Trophoblast cell (in vitro differentiated cells and primary cell): Measurements from ENCODE around the gene VPS13D.

Source experiments
- DNase-seq, 2 donors: peaks; one replicate each; pipeline ENCODE4 v3.0.0-alpha.2; 2016
- H2AFZ ChIP-seq: 2 replicates; pipeline ENCODE4 v1.6.1; 2013; ENCODE audit warnings: low read length, moderate library complexity, mild to moderate bottlenecking; ENCODE audit not compliant: insufficient read depth, poor library complexity
- H2AK5ac ChIP-seq: 2 replicates; pipeline ENCODE4 v1.6.1; 2013; ENCODE audit warnings: mild to moderate bottlenecking, low read length
- H2BK120ac ChIP-seq: 2 replicates; pipeline ENCODE4 v1.6.1; 2013; ENCODE audit warnings: low read length, mild to moderate bottlenecking, moderate library complexity; ENCODE audit not compliant: insufficient read depth, poor library complexity
- H2BK12ac ChIP-seq: 2 replicates; pipeline ENCODE4 v1.6.1; 2013; ENCODE audit warnings: mild to moderate bottlenecking, low read length, moderate library complexity
- H2BK5ac ChIP-seq: 2 replicates; pipeline ENCODE4 v1.6.1; 2013; ENCODE audit warnings: low read length, low read depth, moderate library complexity, mild to moderate bottlenecking; ENCODE audit not compliant: poor library complexity
- H3K14ac ChIP-seq: 2 replicates; pipeline ENCODE4 v1.6.1; 2013; ENCODE audit warnings: mild to moderate bottlenecking, low read length
- H3K18ac ChIP-seq: 2 replicates; pipeline ENCODE4 v1.6.1; 2013; ENCODE audit warnings: mild to moderate bottlenecking, low read length
- H3K23ac ChIP-seq: 2 replicates; pipeline ENCODE4 v1.6.1; 2013; ENCODE audit warnings: low read length
- H3K27ac ChIP-seq: 2 replicates; pipeline ENCODE4 v1.5.1; 2013; ENCODE audit warnings: low read depth, mild to moderate bottlenecking, inconsistent platforms, low read length, moderate library complexity
- H3K27me3 ChIP-seq: 2 replicates; pipeline ENCODE4 v1.6.1; 2013; ENCODE audit warnings: inconsistent platforms, mild to moderate bottlenecking, low read length, moderate library complexity; ENCODE audit not compliant: insufficient read depth
- H3K36me3 ChIP-seq, 2 experiments: 1 replicate in 1 of 2; 2 replicates in 1 of 2; pipeline ENCODE4 v1.6.1; 2013; ENCODE audit warnings: low read length in 2 of 2, mild to moderate bottlenecking in 2 of 2, moderate library complexity in 1 of 2; ENCODE audit not compliant: insufficient read depth in 2 of 2, control insufficient read depth in 1 of 2
- H3K4ac ChIP-seq: 2 replicates; pipeline ENCODE4 v1.6.1; 2013; ENCODE audit warnings: low read depth, mild to moderate bottlenecking, low read length, moderate library complexity
- H3K4me1 ChIP-seq, 2 experiments: 1 replicate in 1 of 2; 2 replicates in 1 of 2; pipeline ENCODE4 v1.6.1; 2013; ENCODE audit warnings: low read length in 2 of 2, mild to moderate bottlenecking in 2 of 2, moderate library complexity in 1 of 2; ENCODE audit not compliant: insufficient read depth in 2 of 2, control insufficient read depth in 1 of 2
- H3K4me2 ChIP-seq: 2 replicates; pipeline ENCODE4 v1.6.1; 2013; ENCODE audit warnings: inconsistent platforms, mild to moderate bottlenecking, low read length, moderate library complexity
- H3K4me3 ChIP-seq: 2 replicates; pipeline ENCODE4 v1.5.1; 2013; ENCODE audit warnings: mild to moderate bottlenecking, low read depth, low read length, inconsistent platforms
- H3K79me1 ChIP-seq: one replicate; pipeline ENCODE4 v1.6.1; 2013; ENCODE audit warnings: low read length
- H3K79me2 ChIP-seq: 2 replicates; pipeline ENCODE4 v1.6.1; 2013; ENCODE audit warnings: low read length, mild to moderate bottlenecking; ENCODE audit not compliant: control insufficient read depth, insufficient read depth, poor library complexity
- H3K9ac ChIP-seq: 2 replicates; pipeline ENCODE4 v1.6.1; 2013; ENCODE audit warnings: mild to moderate bottlenecking, low read length
- H3K9me3 ChIP-seq: 2 replicates; pipeline ENCODE4 v1.6.1; 2013; ENCODE audit warnings: low read depth, mild to moderate bottlenecking, control low read depth, inconsistent platforms, low read length; ENCODE audit not compliant: insufficient read depth
- H4K12ac ChIP-seq: 2 replicates; pipeline ENCODE4 v1.6.1; 2013; ENCODE audit warnings: low read depth, mild to moderate bottlenecking, low read length, moderate library complexity
- H4K8ac ChIP-seq: 2 replicates; pipeline ENCODE4 v1.6.1; 2013; ENCODE audit warnings: low read depth, mild to moderate bottlenecking, low read length, moderate library complexity
- H4K91ac ChIP-seq: one replicate; pipeline ENCODE4 v1.6.1; 2013; ENCODE audit warnings: low read depth, mild to moderate bottlenecking, low read length, moderate library complexity
- WGBS: extraction: QIAGEN DNeasy Blood & Tissue Kit; methylation state at CpG from one replicate; pipeline ENCODE4 v1.1.7; 2013; ENCODE audit warnings: missing lambda C conversion rate; ENCODE audit not compliant: insufficient read length, insufficient coverage; ENCODE audit errors: extremely low coverage; 5-methylcytosine and 5-hydroxymethylcytosine counted together

Gene VPS13D

DNA sequence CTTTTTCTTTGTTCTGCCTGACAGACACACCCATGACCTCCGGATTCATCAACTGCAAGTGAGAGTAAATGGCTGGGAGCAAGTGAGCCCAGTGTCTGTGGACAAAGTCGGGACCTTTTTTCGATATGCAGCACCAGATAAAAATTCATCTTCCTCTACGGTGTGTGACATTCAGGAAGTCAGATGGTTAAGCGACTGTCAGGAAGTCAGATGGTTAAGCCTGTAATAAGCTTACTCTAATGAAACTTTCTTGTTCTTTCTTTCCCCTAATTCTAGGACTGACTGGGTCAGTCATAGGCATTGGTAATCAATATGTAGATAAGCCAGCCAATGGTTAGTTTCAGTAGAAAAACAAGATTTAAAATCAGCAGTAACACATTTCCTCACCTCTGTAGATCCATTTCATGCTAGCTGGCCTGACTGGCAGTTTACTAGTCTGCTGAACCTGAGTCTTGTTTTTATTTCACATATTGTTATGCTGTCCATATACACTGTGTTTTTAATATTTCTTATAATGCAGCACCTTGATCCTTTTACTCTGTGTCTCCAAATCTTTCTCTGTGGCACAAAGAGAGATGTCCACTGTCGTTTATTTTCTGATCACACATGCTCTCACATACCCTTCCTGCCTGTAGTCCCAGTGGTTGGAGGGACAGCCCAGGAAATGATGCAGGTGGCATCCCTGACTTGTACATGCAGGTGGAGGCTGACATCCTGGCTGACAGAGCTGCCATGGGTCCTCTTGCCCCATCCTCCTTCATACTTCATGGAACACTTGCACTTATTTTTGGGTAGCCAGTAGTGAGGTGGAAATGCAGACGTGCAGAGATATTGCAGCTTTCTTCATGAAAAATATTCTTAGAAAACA is 115.8 kb downstream of the VPS13D start:
- DNase-seq: no peak
- H3K9me3 ChIP-seq: no peaks in the 10 kb centered on the region
- no peak overlapping the region for H3K18ac ChIP-seq
- no peak overlapping the region for H2BK5ac ChIP-seq
- no peaks in the 10 kb centered on the region for H3K79me2 ChIP-seq
- WGBS: no CpG with 5 or more reads among the region's 7 CpGs
- no peak overlapping the region for H2BK12ac ChIP-seq
- peak overlapping the region; percentile 58 for H3K9ac ChIP-seq
- no peak overlapping the region for H4K91ac ChIP-seq
- H3K36me3 ChIP-seq: peaks cover 14 to 19% of the 10 kb centered on the region in 2 experiments
- H3K4me2 ChIP-seq: no peak overlapping the region
- no peaks in the 10 kb centered on the region for H3K4me1 ChIP-seq
- no peak overlapping the region for H2AFZ ChIP-seq
- no peak overlapping the region for H4K8ac ChIP-seq
- no peak overlapping the region for H2BK120ac ChIP-seq
- no peak overlapping the region for H3K27ac ChIP-seq
- no peak overlapping the region for H4K12ac ChIP-seq
- H3K27me3 ChIP-seq: no peaks in the 10 kb centered on the region
- H3K4me3 ChIP-seq: no peak overlapping the region
- H3K14ac ChIP-seq: no peak overlapping the region
- no peak overlapping the region for H2AK5ac ChIP-seq
- H3K4ac ChIP-seq: no peak overlapping the region
- peak overlapping the region; percentile 92 for H3K23ac ChIP-seq
- H3K79me1 ChIP-seq: no peaks in the 10 kb centered on the region

GRCh38 chr1:12346483-12347151 is 116.8 kb downstream of the VPS13D start:
- Histone ChIP-seq H3K9ac (no peak overlapping the region), H2BK5ac (no peak overlapping the region), H2BK12ac (no peak overlapping the region), H3K23ac (no peak overlapping the region), H2AK5ac (no peak overlapping the region), H4K8ac (no peak overlapping the region), H3K36me3 (peaks cover 13 to 17% of the 10 kb centered on the region in 2 experiments), H3K18ac (no peak overlapping the region), H4K12ac (no peak overlapping the region), H2BK120ac (no peak overlapping the region), H3K79me1 (no peaks in the 10 kb centered on the region), H3K4me3 (no peak overlapping the region), H3K4me2 (no peak overlapping the region), H2AFZ (no peak overlapping the region), H3K27me3 (no peaks in the 10 kb centered on the region), H3K4me1 (no peaks in the 10 kb centered on the region), H3K4ac (no peak overlapping the region), H3K79me2 (no peaks in the 10 kb centered on the region), H4K91ac (no peak overlapping the region), H3K9me3 (no peaks in the 10 kb centered on the region), H3K14ac (no peak overlapping the region), H3K27ac (no peak overlapping the region)
- no peak for DNase-seq
- WGBS: no CpG with 5 or more reads among the region's 5 CpGs

GRCh38 chr1:12348113-12348512 is 118.3 kb downstream of the VPS13D start:
- Histone ChIP-seq H3K18ac (no peak overlapping the region), H3K4me1 (no peaks in the 10 kb centered on the region), H4K12ac (no peak overlapping the region), H2AFZ (no peak overlapping the region), H3K9ac (no peak overlapping the region), H4K91ac (no peak overlapping the region), H2AK5ac (no peak overlapping the region), H3K36me3 (peaks cover 11 to 17% of the 10 kb centered on the region in 2 experiments), H3K23ac (no peak overlapping the region), H3K9me3 (no peaks in the 10 kb centered on the region), H3K14ac (no peak overlapping the region), H3K27me3 (no peaks in the 10 kb centered on the region), H4K8ac (no peak overlapping the region), H2BK120ac (no peak overlapping the region), H3K79me1 (no peaks in the 10 kb centered on the region), H3K4me3 (no peak overlapping the region), H3K4ac (no peak overlapping the region), H3K27ac (no peak overlapping the region), H2BK12ac (no peak overlapping the region), H2BK5ac (no peak overlapping the region), H3K4me2 (no peak overlapping the region), H3K79me2 (no peaks in the 10 kb centered on the region)
- WGBS: no CpG with 5 or more reads among the region's 1 CpG
- no peak for DNase-seq

DNA sequence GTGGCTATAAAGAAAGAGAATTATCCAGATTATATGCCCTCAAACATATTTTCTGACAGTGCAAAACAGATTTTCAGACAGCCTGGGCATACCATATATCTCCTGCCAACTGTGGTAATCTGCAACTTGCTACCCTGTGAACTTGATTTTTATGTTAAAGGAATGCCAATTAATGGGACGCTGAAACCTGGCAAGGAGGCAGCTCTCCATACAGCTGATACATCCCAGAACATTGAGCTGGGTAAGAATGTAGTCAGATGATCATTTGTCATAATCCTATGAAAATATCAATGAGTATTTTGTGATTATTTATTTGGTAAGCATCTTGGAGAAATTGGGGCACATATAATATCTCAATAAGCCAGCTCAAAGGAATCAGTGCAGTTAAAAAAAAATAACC is 124.2 kb downstream of the VPS13D start:
- H2AK5ac ChIP-seq: no peak overlapping the region
- H3K27me3 ChIP-seq: no peaks in the 10 kb centered on the region
- no peaks in the 10 kb centered on the region for H3K4me1 ChIP-seq
- H3K27ac ChIP-seq: no peak overlapping the region
- no CpG with 5 or more reads among the region's 1 CpG for WGBS
- H4K12ac ChIP-seq: no peak overlapping the region
- H3K79me1 ChIP-seq: no peaks in the 10 kb centered on the region
- no peak overlapping the region for H3K4me2 ChIP-seq
- no peak overlapping the region for H4K91ac ChIP-seq
- no peaks in the 10 kb centered on the region for H3K9me3 ChIP-seq
- no peak overlapping the region for H2AFZ ChIP-seq
- no peaks in the 10 kb centered on the region for H3K79me2 ChIP-seq
- H2BK120ac ChIP-seq: no peak overlapping the region
- H3K14ac ChIP-seq: no peak overlapping the region
- H3K9ac ChIP-seq: no peak overlapping the region
- H3K4me3 ChIP-seq: no peak overlapping the region
- H4K8ac ChIP-seq: no peak overlapping the region
- H3K18ac ChIP-seq: no peak overlapping the region
- DNase-seq: no peak
- H3K23ac ChIP-seq: no peak overlapping the region
- H3K4ac ChIP-seq: no peak overlapping the region
- no peak overlapping the region for H2BK12ac ChIP-seq
- peaks cover 8 to 22% of the 10 kb centered on the region in 2 experiments for H3K36me3 ChIP-seq
- no peak overlapping the region for H2BK5ac ChIP-seq
